K562 (cell line): ENCODE measurements around the gene HEATR9. TPM values are rescaled to one million over a fixed set of nuclear protein-coding genes. Genes with fewer than 3 reads are reported as not detected.

Source experiments
- ARHGAP35 ChIP-seq: fragments of 450-650 bp; IDR thresholded peaks from 2 replicates; pipeline ENCODE4 v1.6.1; 2018; ENCODE audit not compliant: partially characterized antibody
- CC2D1A ChIP-seq: fragments of 450-650 bp; IDR thresholded peaks from 2 replicates; pipeline ENCODE4 v1.6.1; 2017; ENCODE audit warnings: mild to moderate bottlenecking
- MLX ChIP-seq, 2 experiments: fragments of 450-650 bp in 1 of 2; sonication (generic) in 1 of 2; formaldehyde crosslinking; conservative IDR thresholded peaks; 2 replicates each; pipeline versions ENCODE4 v1.4.0 to v1.8.1; 2020 to 2022; ENCODE audit warnings: mild to moderate bottlenecking in 1 of 2, missing genetic modification reagents in 1 of 2
- NR2C1 ChIP-seq, 2 experiments: fragments of 450-650 bp; IDR thresholded peaks; 2 replicates each; pipeline ENCODE4 v1.6.1; 2017; ENCODE audit warnings: mild to moderate bottlenecking in 2 of 2, antibody characterized with exemption in 1 of 2, inconsistent platforms in 1 of 2, missing compliant biosample characterization in 1 of 2, missing genetic modification characterization in 1 of 2
- NUFIP1 ChIP-seq: fragments of 450-650 bp; IDR thresholded peaks from 2 replicates; pipeline ENCODE4 v1.6.1; 2018; ENCODE audit not compliant: partially characterized antibody
- PHB2 ChIP-seq: fragments of 450-650 bp; IDR thresholded peaks from 2 replicates; pipeline ENCODE4 v1.6.1; 2017; ENCODE audit warnings: low read depth
- POLR2G ChIP-seq: fragments of 200-400 bp; formaldehyde crosslinking; IDR thresholded peaks from 2 replicates; pipeline ENCODE4 v1.6.1; 2017; ENCODE audit warnings: low read depth, mild to moderate bottlenecking, antibody characterized with exemption, low read length, moderate library complexity
- POLR3A ChIP-seq: IDR thresholded peaks from 2 replicates; pipeline ENCODE4 v1.6.1; 2011; ENCODE audit warnings: borderline replicate concordance, mild to moderate bottlenecking, moderate library complexity; ENCODE audit not compliant: insufficient read length, insufficient read depth; ENCODE audit errors: extremely low read depth
- RBM22 ChIP-seq: fragments of 200-400 bp; formaldehyde crosslinking; IDR thresholded peaks from 2 replicates; pipeline ENCODE4 v1.6.1; 2018; ENCODE audit warnings: low read length, low read depth; ENCODE audit not compliant: poor library complexity, severe bottlenecking
- ZBTB11 ChIP-seq, 3 experiments: fragments of 200-800 bp in 1 of 3; fragments of 250-450 bp in 1 of 3; fragments of 450-650 bp in 1 of 3; sonication (Bioruptor Pico) in 1 of 3; sonication (Bioruptor generic) in 1 of 3; formaldehyde crosslinking in 1 of 3; IDR thresholded peaks; 2 replicates each; pipeline versions ENCODE4 v1.6.1 to v1.8.0; 2016 to 2022; ENCODE audit warnings: mild to moderate bottlenecking in 2 of 3, missing genetic modification characterization in 2 of 3, missing compliant biosample characterization in 1 of 3, moderate library complexity in 1 of 3
- ZC3H4 ChIP-seq: sonication (generic); formaldehyde crosslinking; IDR thresholded peaks from 2 replicates; pipeline ENCODE4 v1.9.0; 2021; ENCODE audit warnings: missing genetic modification reagents, borderline replicate concordance
- ZNF407 ChIP-seq: fragments of 450-650 bp; IDR thresholded peaks from 2 replicates; pipeline ENCODE4 v1.6.1; 2016; ENCODE audit warnings: low read depth
- ZNF507 ChIP-seq: conservative IDR thresholded peaks from 2 replicates; pipeline ENCODE4 v1.6.1; 2017; ENCODE audit warnings: missing genetic modification characterization, missing compliant biosample characterization
- polyA plus RNA-seq, 8 experiments: library from polyadenylated mRNA; depleted of rRNA in 4 of 8; stranded (reverse) in 5 of 8; unstranded in 3 of 8; fragments of >200 nt; fragmentation: Nextera tagmentation in 2 of 8; fragmentation: Illumina TruSeq in 1 of 8; extraction: Ambion mirVana in 2 of 8; extraction: Trizol in 1 of 8; gene quantifications; 2 replicates each; pipeline versions ENCODE4 v1.2.1 to v1.2.3, GENCODE V29; 2011 to 2014; ENCODE audit warnings: inconsistent platforms in 1 of 8, missing spikeins in 1 of 8
- total RNA-seq, 7 experiments: library from RNA; depleted of rRNA in 6 of 7; stranded (reverse); fragments of >200 nt in 6 of 7; fragmentation: Illumina TruSeq in 2 of 7; extraction: Trizol in 2 of 7; gene quantifications; 2 replicates each; pipeline versions ENCODE4 v1.2.1 to v1.2.3, GENCODE V29; 2011 to 2021; ENCODE audit warnings: low replicate concordance in 1 of 7

The HEATR9 gene
- total and polyA plus RNA-seq, 9 of the 15 experiments (the other 6 are each of a cell fraction or from before 2014, with no cell fraction given), result not detected

GRCh38 chr17:35808962-35809854, 59.5 kb downstream of the HEATR9 start, which contains the start of gene TAF15 (continued):
- TF ChIP-seq RBM22 (peak; percentile 71), NR2C1 (IDR thresholded peaks at IDR 0.05) (no peak), NR2C1 (tag; IDR thresholded peaks at IDR 0.05) (no peak), NUFIP1 (peak; percentile 95), POLR2G (peak; percentile 100), ZNF507 (tag) (no peak), ZC3H4 (CRISPR knock-in tag) (no peak), ZNF407 (no peak), ARHGAP35 (no peak), POLR3A (no peak), MLX (CRISPR knock-in tag; conservative IDR thresholded peaks at IDR 0.05) (peak in 1 of 2 experiments; percentile 75; a peak in 1 of 4 replicates), PHB2 (no peak), ZBTB11 (CRISPR knock-in tag; IDR thresholded peaks at IDR 0.05) (peak in 1 of 3 experiments; percentile 71; a peak in 2 of 6 replicates), CC2D1A (no peak)
